Measurements from ENCODE around the gene ADGRL3. TPM values are rescaled to one million over a fixed set of nuclear protein-coding genes. Genes with fewer than 3 reads are reported as not detected.

The ADGRL3 gene
- total and polyA plus RNA-seq, 4 donors: 0.07 to 1.7 (median 0.82) TPM

DNA sequence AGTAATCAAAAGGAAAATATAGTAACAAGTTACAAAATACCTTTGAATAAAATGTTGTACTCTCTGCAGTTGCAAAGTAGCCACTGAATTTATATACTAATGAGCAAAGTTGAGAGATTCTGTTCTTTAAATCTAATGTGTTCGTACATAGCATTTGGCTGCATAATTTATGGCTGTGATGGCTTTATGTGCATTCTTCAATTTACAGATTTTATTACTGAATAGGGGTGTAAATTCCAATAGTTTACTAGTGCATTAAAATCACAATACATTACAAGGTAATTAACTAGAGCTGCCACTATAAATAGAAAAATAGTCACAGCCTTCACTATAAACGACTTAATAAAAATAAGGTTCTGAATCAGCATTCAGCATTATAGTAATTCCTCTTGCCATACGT is 620.0 kb downstream of the ADGRL3 start:
- TF ChIP-seq RAD21 (IDR thresholded peaks at IDR 0.05): no peak
- H3K9ac ChIP-seq (ENCODE audit: low read depth in 1 of 2, low read length in 2 of 2): no peak overlapping the region
- peaks cover 0 to 1% (median 0%) of the 10 kb centered on the region in 4 donors for H3K36me3 ChIP-seq (ENCODE audit: control insufficient read depth in 4 of 4, insufficient read depth in 3 of 4, low read depth in 1 of 4, low read length in 3 of 4)
- H3K9me3 ChIP-seq (ENCODE audit: control insufficient read depth in 4 of 4, low read length in 3 of 4): peaks cover 0 to 3% (median 0%) of the 10 kb centered on the region in 4 donors
- no peak overlapping the region for H3K27ac ChIP-seq (ENCODE audit: low read depth in 1 of 2, low read length in 2 of 2)
- no peaks in the 10 kb centered on the region for H3K4me1 ChIP-seq (ENCODE audit: control insufficient read depth in 4 of 4, insufficient read depth in 4 of 4, low read length in 3 of 4)
- no peaks in the 10 kb centered on the region for H3K27me3 ChIP-seq (ENCODE audit: control insufficient read depth in 4 of 4, insufficient read depth in 4 of 4, low read length in 3 of 4)
- H3K4me3 ChIP-seq (ENCODE audit: low read depth in 1 of 3, low read length in 3 of 3): no peak overlapping the region
- 77% methylated on average over 3 of the region's 3 CpGs for WGBS
- no peak for DNase-seq (ENCODE audit: low spot score)

DNA sequence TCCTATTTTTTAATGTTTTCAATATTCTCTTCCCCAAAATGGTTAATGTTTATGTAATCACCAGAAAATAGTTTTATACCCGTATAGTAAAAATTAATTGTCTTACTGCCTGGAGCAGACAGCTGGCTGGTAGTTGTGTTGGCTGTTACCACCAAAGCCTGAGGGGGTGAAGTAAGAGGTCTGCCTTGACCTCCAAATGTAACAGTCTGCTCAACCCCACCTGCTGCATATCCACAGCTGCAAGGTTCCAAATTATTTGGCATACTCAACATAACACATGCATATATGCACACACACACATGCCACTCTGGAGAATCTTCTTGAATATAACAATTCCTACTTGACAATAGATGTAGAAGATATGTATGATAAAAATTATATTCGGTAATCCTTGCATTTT is 624.3 kb downstream of the ADGRL3 start:
- H3K27me3 ChIP-seq (ENCODE audit: control insufficient read depth in 4 of 4, insufficient read depth in 4 of 4, low read length in 3 of 4): no peaks in the 10 kb centered on the region
- no peak overlapping the region for H3K9ac ChIP-seq (ENCODE audit: low read depth in 1 of 2, low read length in 2 of 2)
- no peak overlapping the region for H3K4me3 ChIP-seq (ENCODE audit: low read depth in 1 of 3, low read length in 3 of 3)
- no peaks in the 10 kb centered on the region for H3K9me3 ChIP-seq (ENCODE audit: control insufficient read depth in 4 of 4, low read length in 3 of 4)
- DNase-seq (ENCODE audit: low spot score): no peak
- H3K27ac ChIP-seq (ENCODE audit: low read depth in 1 of 2, low read length in 2 of 2): no peak overlapping the region
- WGBS: 82% methylated on average over 2 of the region's 2 CpGs
- no peak for TF ChIP-seq NR2F2 (IDR thresholded peaks at IDR 0.05)
- TF ChIP-seq, protein P1, sequence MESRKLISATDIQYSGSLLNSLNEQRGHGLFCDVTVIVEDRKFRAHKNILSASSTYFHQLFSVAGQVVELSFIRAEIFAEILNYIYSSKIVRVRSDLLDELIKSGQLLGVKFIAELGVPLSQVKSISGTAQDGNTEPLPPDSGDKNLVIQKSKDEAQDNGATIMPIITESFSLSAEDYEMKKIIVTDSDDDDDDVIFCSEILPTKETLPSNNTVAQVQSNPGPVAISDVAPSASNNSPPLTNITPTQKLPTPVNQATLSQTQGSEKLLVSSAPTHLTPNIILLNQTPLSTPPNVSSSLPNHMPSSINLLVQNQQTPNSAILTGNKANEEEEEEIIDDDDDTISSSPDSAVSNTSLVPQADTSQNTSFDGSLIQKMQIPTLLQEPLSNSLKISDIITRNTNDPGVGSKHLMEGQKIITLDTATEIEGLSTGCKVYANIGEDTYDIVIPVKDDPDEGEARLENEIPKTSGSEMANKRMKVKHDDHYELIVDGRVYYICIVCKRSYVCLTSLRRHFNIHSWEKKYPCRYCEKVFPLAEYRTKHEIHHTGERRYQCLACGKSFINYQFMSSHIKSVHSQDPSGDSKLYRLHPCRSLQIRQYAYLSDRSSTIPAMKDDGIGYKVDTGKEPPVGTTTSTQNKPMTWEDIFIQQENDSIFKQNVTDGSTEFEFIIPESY (IDR thresholded peaks at IDR 0.05): no peak
- H3K4me1 ChIP-seq (ENCODE audit: control insufficient read depth in 4 of 4, insufficient read depth in 4 of 4, low read length in 3 of 4): no peaks in the 10 kb centered on the region
- H3K36me3 ChIP-seq (ENCODE audit: control insufficient read depth in 4 of 4, insufficient read depth in 3 of 4, low read depth in 1 of 4, low read length in 3 of 4): no peaks in the 10 kb centered on the region

DNA sequence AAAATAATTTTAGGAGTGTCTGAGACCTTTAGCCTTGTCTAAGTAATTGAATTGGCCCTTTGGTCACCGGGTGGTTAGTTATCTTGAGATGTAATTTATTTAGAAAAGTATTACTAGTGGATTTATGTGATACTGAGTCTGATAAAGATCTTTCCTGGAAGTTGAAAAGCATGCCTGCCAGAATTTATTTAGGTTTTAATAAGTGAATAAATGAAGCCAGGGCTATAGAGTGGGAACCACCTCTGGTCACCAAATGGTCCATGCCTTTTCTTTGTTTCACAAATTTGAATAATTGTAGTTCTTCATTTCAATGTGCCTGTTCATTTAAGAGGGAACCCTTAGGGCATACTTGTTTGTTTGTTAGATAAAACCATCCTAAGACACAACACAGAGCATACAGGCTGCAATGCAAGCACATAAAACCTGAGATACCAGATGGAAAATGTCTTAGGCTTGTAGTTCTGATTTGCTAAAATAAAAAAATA is 627.8 kb downstream of the ADGRL3 start:
- TF ChIP-seq FOXA1 (IDR thresholded peaks at IDR 0.05) (no peak), HNF4A (conservative IDR thresholded peaks at IDR 0.05) (no peak), EGR1 (IDR thresholded peaks at IDR 0.05; ENCODE audit: low read depth in 2 of 2) (no peak), HNF4G (IDR thresholded peaks at IDR 0.05) (no peak), GABPA (IDR thresholded peaks at IDR 0.05 in 1 of 2, conservative IDR thresholded peaks at IDR 0.05 in 1 of 2) (no peak)
- TF ChIP-seq, protein P2, sequence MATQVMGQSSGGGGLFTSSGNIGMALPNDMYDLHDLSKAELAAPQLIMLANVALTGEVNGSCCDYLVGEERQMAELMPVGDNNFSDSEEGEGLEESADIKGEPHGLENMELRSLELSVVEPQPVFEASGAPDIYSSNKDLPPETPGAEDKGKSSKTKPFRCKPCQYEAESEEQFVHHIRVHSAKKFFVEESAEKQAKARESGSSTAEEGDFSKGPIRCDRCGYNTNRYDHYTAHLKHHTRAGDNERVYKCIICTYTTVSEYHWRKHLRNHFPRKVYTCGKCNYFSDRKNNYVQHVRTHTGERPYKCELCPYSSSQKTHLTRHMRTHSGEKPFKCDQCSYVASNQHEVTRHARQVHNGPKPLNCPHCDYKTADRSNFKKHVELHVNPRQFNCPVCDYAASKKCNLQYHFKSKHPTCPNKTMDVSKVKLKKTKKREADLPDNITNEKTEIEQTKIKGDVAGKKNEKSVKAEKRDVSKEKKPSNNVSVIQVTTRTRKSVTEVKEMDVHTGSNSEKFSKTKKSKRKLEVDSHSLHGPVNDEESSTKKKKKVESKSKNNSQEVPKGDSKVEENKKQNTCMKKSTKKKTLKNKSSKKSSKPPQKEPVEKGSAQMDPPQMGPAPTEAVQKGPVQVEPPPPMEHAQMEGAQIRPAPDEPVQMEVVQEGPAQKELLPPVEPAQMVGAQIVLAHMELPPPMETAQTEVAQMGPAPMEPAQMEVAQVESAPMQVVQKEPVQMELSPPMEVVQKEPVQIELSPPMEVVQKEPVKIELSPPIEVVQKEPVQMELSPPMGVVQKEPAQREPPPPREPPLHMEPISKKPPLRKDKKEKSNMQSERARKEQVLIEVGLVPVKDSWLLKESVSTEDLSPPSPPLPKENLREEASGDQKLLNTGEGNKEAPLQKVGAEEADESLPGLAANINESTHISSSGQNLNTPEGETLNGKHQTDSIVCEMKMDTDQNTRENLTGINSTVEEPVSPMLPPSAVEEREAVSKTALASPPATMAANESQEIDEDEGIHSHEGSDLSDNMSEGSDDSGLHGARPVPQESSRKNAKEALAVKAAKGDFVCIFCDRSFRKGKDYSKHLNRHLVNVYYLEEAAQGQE (IDR thresholded peaks at IDR 0.05): no peak
- TF ChIP-seq, protein P3, sequence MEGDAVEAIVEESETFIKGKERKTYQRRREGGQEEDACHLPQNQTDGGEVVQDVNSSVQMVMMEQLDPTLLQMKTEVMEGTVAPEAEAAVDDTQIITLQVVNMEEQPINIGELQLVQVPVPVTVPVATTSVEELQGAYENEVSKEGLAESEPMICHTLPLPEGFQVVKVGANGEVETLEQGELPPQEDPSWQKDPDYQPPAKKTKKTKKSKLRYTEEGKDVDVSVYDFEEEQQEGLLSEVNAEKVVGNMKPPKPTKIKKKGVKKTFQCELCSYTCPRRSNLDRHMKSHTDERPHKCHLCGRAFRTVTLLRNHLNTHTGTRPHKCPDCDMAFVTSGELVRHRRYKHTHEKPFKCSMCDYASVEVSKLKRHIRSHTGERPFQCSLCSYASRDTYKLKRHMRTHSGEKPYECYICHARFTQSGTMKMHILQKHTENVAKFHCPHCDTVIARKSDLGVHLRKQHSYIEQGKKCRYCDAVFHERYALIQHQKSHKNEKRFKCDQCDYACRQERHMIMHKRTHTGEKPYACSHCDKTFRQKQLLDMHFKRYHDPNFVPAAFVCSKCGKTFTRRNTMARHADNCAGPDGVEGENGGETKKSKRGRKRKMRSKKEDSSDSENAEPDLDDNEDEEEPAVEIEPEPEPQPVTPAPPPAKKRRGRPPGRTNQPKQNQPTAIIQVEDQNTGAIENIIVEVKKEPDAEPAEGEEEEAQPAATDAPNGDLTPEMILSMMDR (IDR thresholded peaks at IDR 0.05; ENCODE audit: low read depth, low read length, missing input control): no peak
- TF ChIP-seq, protein P1 (IDR thresholded peaks at IDR 0.05): no peak
- no peak overlapping the region for H3K9ac ChIP-seq (ENCODE audit: low read depth in 1 of 2, low read length in 2 of 2)
- no peaks in the 10 kb centered on the region for H3K9me3 ChIP-seq (ENCODE audit: control insufficient read depth in 4 of 4, low read length in 3 of 4)
- H3K36me3 ChIP-seq (ENCODE audit: control insufficient read depth in 4 of 4, insufficient read depth in 3 of 4, low read depth in 1 of 4, low read length in 3 of 4): no peaks in the 10 kb centered on the region
- H3K4me1 ChIP-seq (ENCODE audit: control insufficient read depth in 4 of 4, insufficient read depth in 4 of 4, low read length in 3 of 4): no peaks in the 10 kb centered on the region
- H3K4me3 ChIP-seq (ENCODE audit: low read depth in 1 of 3, low read length in 3 of 3): no peak overlapping the region
- DNase-seq (ENCODE audit: low spot score): no peak
- WGBS: 18% methylated on average over 1 of the region's 1 CpG
- no peak overlapping the region for H3K27ac ChIP-seq (ENCODE audit: low read depth in 1 of 2, low read length in 2 of 2)
- H3K27me3 ChIP-seq (ENCODE audit: control insufficient read depth in 4 of 4, insufficient read depth in 4 of 4, low read length in 3 of 4): no peaks in the 10 kb centered on the region

Measured in liver (tissue), 9 donors.